Body of pancreas (tissue), 4 donors: ENCODE results near the gene ZNF180. TPM values are rescaled to one million over a fixed set of nuclear protein-coding genes. Genes with fewer than 3 reads are reported as not detected.

Experiments
- ATAC-seq: fragments of 150-250 bp; one replicate; pipeline ENCODE4 v1.9.1; 2016
- DNase-seq, 4 donors: peaks; one replicate each; pipeline ENCODE4 v3.0.0-alpha.2; 2019
- H3K27ac ChIP-seq, 4 donors: fragments of 200-600 bp; sonication (generic); 1 replicate in 3 of 4; 2 replicates in 1 of 4; pipeline versions ENCODE4 v1.5.1 to v1.6.1; 2016 to 2019; ENCODE audit warnings: mild to moderate bottlenecking in 1 of 4, mixed read lengths in 1 of 4, moderate library complexity in 1 of 4
- H3K27me3 ChIP-seq, 2 donors: fragments of 200-600 bp; sonication (generic); one replicate each; pipeline ENCODE4 v1.6.0; 2016; ENCODE audit warnings: mild to moderate bottlenecking in 1 of 2
- H3K36me3 ChIP-seq, 2 donors: fragments of 200-600 bp; sonication (generic); replicated peaks in 1 of 2; 2 replicates each; pipeline ENCODE4 v1.5.1; 2016; ENCODE audit warnings: low read depth in 2 of 2; ENCODE audit not compliant: insufficient read depth in 1 of 2
- H3K4me1 ChIP-seq: fragments of 200-600 bp; sonication (generic); one replicate; pipeline ENCODE4 v1.6.0; 2016
- H3K4me3 ChIP-seq, 2 donors: fragments of 200-600 bp; sonication (generic); 1 replicate in 1 of 2; 2 replicates in 1 of 2; pipeline ENCODE4 v1.5.1; 2016 to 2019
- H3K9me3 ChIP-seq, 3 donors: fragments of 200-600 bp; sonication (generic); 1 replicate in 2 of 3; 2 replicates in 1 of 3; pipeline ENCODE4 v1.5.1; 2016
- CTCF ChIP-seq, 7 experiments: fragments of 450-650 bp in 4 of 7; fragments of 200-600 bp in 3 of 7; sonication (generic) in 3 of 7; IDR thresholded peaks; one replicate each; pipeline ENCODE4 v1.5.1; 2016 to 2019; ENCODE audit warnings: antibody characterized with exemption in 7 of 7
- POLR2A ChIP-seq, 3 donors: fragments of 450-650 bp; IDR thresholded peaks; one replicate each; pipeline ENCODE4 v1.6.1; 2016; ENCODE audit warnings: antibody characterized with exemption in 3 of 3, mild to moderate bottlenecking in 2 of 3
- WGBS, 2 donors: methylation state at CpG; one replicate each; pipeline ENCODE4 v1.1.5; 2017; 5-methylcytosine and 5-hydroxymethylcytosine counted together
- intact Hi-C: fragments of 100-400 bp; cut with DNase I; formaldehyde crosslinking; loops from one replicate; pipeline ENCODE4 v1.15.1; 2023
- total RNA-seq, 2 donors: library from RNA; depleted of rRNA; stranded (reverse); fragments of >200 nt; gene quantifications; one replicate each; pipeline ENCODE4 v1.1.0, GENCODE V29; 2016

The ZNF180 gene
- total RNA-seq = 10 to 100 TPM in 1 of 2 donors, 1 to 10 TPM in 1; 2.6 to 12.2 TPM

DNA sequence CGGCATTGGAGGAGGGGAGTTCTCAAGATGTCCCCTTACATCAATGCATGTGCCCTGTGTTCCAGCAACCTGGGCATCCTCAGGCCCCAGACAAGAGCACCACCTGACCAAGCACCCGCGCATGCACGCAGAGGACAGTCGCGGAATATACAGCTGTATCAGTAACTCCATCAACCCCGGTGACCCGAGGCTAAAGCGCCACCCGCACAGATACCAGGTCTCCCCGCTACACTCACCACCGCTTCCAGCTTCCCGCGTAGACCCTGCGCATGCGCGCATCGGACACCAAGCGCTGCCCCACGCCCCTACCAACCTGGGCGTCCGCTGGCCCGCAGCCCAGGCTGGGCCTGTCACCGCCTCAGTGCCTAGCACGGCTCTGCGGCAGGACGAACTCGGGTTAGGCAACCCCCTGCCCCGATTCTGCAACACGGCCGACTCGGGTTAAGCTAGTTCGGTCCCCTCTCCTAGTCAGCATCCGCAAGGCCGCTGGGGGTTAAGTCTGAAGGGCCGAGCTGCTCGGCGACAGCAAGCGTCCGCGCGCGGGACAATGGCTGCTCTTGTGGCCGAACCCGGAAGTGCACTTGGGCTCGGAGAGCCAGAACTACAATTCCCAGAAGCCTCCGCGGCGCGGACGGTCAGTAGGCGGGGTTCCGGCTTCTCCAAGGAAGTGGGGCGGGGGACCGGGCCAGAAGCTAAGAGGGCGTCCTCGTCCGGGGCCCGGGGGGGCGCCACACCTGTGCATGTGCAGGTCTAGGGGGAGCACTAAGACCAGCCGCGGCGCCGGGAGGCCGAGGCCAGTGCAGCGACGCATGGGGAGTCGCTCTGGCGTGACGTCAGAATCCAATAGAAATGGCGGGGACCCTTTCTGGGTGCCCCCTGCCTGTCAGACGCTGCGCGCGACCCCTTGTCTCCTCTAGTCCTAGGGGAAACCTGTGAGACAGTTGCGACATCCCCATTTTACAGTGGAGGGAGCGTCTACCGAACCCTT is at the start of gene ZNF180:
Gene ZNF180 (minus strand): TSS at position 561 of the 988 bp plus-strand sequence. CDS start 3,188 bp downstream, outside the sequence.
- ATAC-seq (peak; percentile 95), DNase-seq (peak; percentile 94 to 96 (median 96))
- Histone ChIP-seq H3K36me3 (peaks cover 8% of the 10 kb centered on the region in 2 donors), H3K4me1 (peaks cover 23% of the 10 kb centered on the region), H3K4me3 (peak within 1 kb of the TSS; percentile 61 to 83), H3K9me3 (peaks cover 0 to 23% (median 0%) of the 10 kb centered on the region in 3 donors), H3K27me3 (peaks cover 0 to 2% of the 10 kb centered on the region in 2 donors), H3K27ac (peak within 1 kb of the TSS; percentile 74 to 91 (median 82))
- TF ChIP-seq CTCF (IDR thresholded peaks at IDR 0.05) (peak in 5 of 7 experiments; percentile 37 to 54 (median 48)), POLR2A (IDR thresholded peaks at IDR 0.05) (peak; percentile 66 to 90 (median 87))
- WGBS, 2 donors = 0% methylated on average over 20 to 77 of the region's 78 CpGs
- intact Hi-C loops = loop anchor here (5.0 kb wide), 1 partner anchor 237 kb away; no protein-coding TSS in a partner anchor

DNA sequence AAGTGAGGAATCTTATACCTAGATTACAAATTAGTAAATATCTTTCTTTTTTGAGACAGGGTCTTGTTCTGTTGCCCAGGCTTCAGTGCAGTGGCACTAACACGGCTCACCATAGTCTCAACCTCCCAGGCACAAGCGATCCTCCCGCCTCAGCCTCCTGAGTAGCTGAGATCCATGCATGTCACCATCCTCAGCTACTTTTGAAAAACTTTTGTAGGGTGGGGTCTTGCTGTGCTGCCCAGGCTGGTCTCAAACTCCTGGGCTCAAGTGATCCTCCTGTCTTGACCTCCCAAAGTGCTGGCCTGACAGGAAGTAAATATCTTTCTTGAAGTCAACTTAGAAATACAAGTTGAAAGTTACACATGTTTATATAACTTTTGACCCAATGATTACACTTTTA is 49.2 kb upstream of the ZNF180 start:
- Histone ChIP-seq H3K27me3 (no peaks in the 10 kb centered on the region), H3K9me3 (no peaks in the 10 kb centered on the region), H3K27ac (no peak overlapping the region), H3K4me1 (no peaks in the 10 kb centered on the region), H3K36me3 (no peaks in the 10 kb centered on the region), H3K4me3 (no peak overlapping the region)
- intact Hi-C loops = no loop called here
- DNase-seq = no peak
- TF ChIP-seq CTCF (IDR thresholded peaks at IDR 0.05) (no peak), POLR2A (IDR thresholded peaks at IDR 0.05) (no peak)
- 81 to 92% methylated on average over 3 of the region's 3 CpGs for WGBS, 2 donors
- no peak for ATAC-seq

DNA sequence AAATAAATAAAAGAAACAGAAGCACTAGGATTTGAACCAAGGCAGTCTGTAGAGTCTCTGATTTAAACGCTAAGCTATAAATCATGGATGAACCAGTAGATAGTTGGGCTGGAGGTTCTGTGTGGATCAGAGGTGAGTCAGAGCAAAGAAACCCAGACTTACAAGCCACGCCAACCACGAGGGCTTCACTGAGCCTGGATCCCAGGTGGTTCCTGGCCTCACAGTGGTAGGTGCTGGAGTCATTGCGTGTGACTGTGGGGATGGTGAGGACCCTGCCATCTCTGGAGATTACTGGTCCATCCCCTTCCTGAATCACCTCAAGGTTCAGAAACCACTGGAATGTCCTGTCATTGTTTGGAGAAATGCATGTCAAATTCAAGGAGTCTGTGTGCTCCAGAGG is 48.4 kb upstream of the ZNF180 start:
- intact Hi-C loops = no loop called here

DNA sequence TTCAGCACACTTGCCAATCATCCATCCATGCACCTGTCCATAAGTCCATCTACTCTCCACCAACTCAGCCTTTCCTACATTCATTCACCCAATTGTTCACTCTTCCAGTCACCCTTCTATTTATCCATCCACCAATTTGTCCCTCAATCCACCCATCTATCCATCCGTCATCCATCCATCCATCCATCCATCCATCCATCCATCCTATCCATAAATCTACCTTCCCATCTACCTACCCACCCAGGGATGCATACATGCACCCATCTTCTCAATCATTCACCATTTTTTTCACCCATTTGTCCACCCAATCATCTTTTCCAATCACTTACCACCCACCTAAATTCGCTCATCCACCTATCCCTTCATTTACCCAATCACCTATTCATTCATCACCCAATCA is 43.7 kb upstream of the ZNF180 start:
- ATAC-seq (no peak), DNase-seq (no peak)
- no peak overlapping the region for H3K4me3 ChIP-seq
- no peaks in the 10 kb centered on the region for H3K36me3 ChIP-seq
- H3K27me3 ChIP-seq = no peaks in the 10 kb centered on the region
- no peak overlapping the region for H3K27ac ChIP-seq
- no peaks in the 10 kb centered on the region for H3K4me1 ChIP-seq
- intact Hi-C loops = no loop called here
- no peaks in the 10 kb centered on the region for H3K9me3 ChIP-seq
- 48 to 51% methylated on average over 2 of the region's 2 CpGs for WGBS, 2 donors
- no peak for TF ChIP-seq CTCF (IDR thresholded peaks at IDR 0.05)
- no peak for TF ChIP-seq POLR2A (IDR thresholded peaks at IDR 0.05)

More for the DNA sequence above, 48.4 kb upstream of the ZNF180 start:
- Histone ChIP-seq H3K27ac (no peak overlapping the region), H3K4me1 (no peaks in the 10 kb centered on the region), H3K36me3 (no peaks in the 10 kb centered on the region), H3K4me3 (no peak overlapping the region), H3K9me3 (no peaks in the 10 kb centered on the region), H3K27me3 (no peaks in the 10 kb centered on the region)
- DNase-seq (no peak), ATAC-seq (no peak)
- 64 to 78% methylated on average over 4 of the region's 4 CpGs for WGBS, 2 donors
- TF ChIP-seq CTCF (IDR thresholded peaks at IDR 0.05) (no peak), POLR2A (IDR thresholded peaks at IDR 0.05) (no peak)
